Transverse colon (tissue), 4 donors: ENCODE results near the gene GOLIM4. TPM values are rescaled to one million over a fixed set of nuclear protein-coding genes. Genes with fewer than 3 reads are reported as not detected.

ENCODE experiments used
- DNase-seq: peaks from one replicate; pipeline ENCODE4 v3.0.0-alpha.2; 2019
- H3K27ac ChIP-seq, 4 donors: fragments of 200-600 bp; sonication (generic); 2 replicates each; pipeline ENCODE4 v1.5.1; 2016 to 2018; ENCODE audit warnings: inconsistent platforms in 4 of 4
- H3K27me3 ChIP-seq: fragments of 200-600 bp; sonication (generic); 2 replicates; pipeline ENCODE4 v1.5.1; 2017; ENCODE audit warnings: inconsistent platforms
- H3K36me3 ChIP-seq, 4 donors: fragments of 200-600 bp; sonication (generic); 2 replicates each; pipeline ENCODE4 v1.5.1; 2017 to 2019; ENCODE audit warnings: inconsistent platforms in 4 of 4
- H3K4me1 ChIP-seq, 4 donors: fragments of 200-600 bp; sonication (generic); 2 replicates each; pipeline ENCODE4 v1.5.1; 2017 to 2020; ENCODE audit warnings: inconsistent platforms in 4 of 4
- H3K4me3 ChIP-seq, 4 donors: fragments of 200-600 bp; sonication (generic); 1 replicate in 1 of 4; 2 replicates in 3 of 4; pipeline versions ENCODE4 v1.5.1 to v1.6.1; 2017 to 2019; ENCODE audit warnings: inconsistent platforms in 4 of 4
- H3K9me3 ChIP-seq, 2 donors: fragments of 200-600 bp; sonication (generic); 2 replicates each; pipeline ENCODE4 v1.5.1; 2017 to 2019; ENCODE audit warnings: inconsistent platforms in 2 of 2
- CTCF ChIP-seq, 5 experiments: fragments of 200-600 bp in 3 of 5; fragments of 450-650 bp in 2 of 5; sonication (generic) in 3 of 5; IDR thresholded peaks; 1 replicate in 2 of 5; 2 replicates in 3 of 5; pipeline ENCODE4 v1.5.1; 2016 to 2017; ENCODE audit warnings: antibody characterized with exemption in 5 of 5, inconsistent platforms in 3 of 5, mild to moderate bottlenecking in 2 of 5, moderate library complexity in 1 of 5
- EP300 ChIP-seq: sonication (generic); formaldehyde crosslinking; IDR thresholded peaks from one replicate; pipeline ENCODE4 v1.6.1; 2017; ENCODE audit warnings: antibody characterized with exemption, low read depth
- POLR2A ChIP-seq: fragments of 450-650 bp; IDR thresholded peaks from one replicate; pipeline ENCODE4 v1.6.1; 2016; ENCODE audit warnings: antibody characterized with exemption, mild to moderate bottlenecking, moderate library complexity
- POLR2AphosphoS5 ChIP-seq, 3 donors: sonication (generic); formaldehyde crosslinking; IDR thresholded peaks; one replicate each; pipeline ENCODE4 v1.6.1; 2016; ENCODE audit warnings: antibody characterized with exemption in 3 of 3
- WGBS, 2 donors: methylation state at CpG; one replicate each; pipeline ENCODE4 v1.1.5; 2018; ENCODE audit warnings: low coverage in 1 of 2; 5-methylcytosine and 5-hydroxymethylcytosine counted together
- in situ Hi-C, 4 donors: fragments of 200-750 bp; cut with MboI; loops; one replicate each; pipeline versions ENCODE4 v1.15.0 to v1.15.1; 2017; ENCODE audit warnings: low sequenced_read_pairs in 3 of 4, low pct_ligation_motif_present in 1 of 4, low pct_unique_long_range_greater_than_20kb in 1 of 4
- intact Hi-C: fragments of 100-400 bp; cut with DNase I; formaldehyde crosslinking; loops from one replicate; pipeline ENCODE4 v1.15.1; 2023; ENCODE audit warnings: low total_unique reads
- total RNA-seq, 4 donors: library from RNA; depleted of rRNA; stranded (reverse); fragments of >200 nt; gene quantifications; one replicate each; pipeline ENCODE4 v1.1.0, GENCODE V29; 2016

GOLIM4 gene
- total RNA-seq, 4 donors from 2014 or later, result 87.2 to 120 (median 101) TPM

- intact Hi-C loops, result loop anchor here (2.0 kb wide), 1 partner anchor 118 kb away; no protein-coding TSS in a partner anchor
- DNase-seq, result no peak
- no peaks in the 10 kb centered on the region for H3K9me3 ChIP-seq
- 57 to 64% methylated on average over 2 to 5 of the region's 5 CpGs for WGBS, 2 donors
- H3K27ac ChIP-seq, result peak overlapping the region; percentile 44 to 58 (median 54)
- no peaks in the 10 kb centered on the region for H3K36me3 ChIP-seq
- TF ChIP-seq POLR2AphosphoS5 (IDR thresholded peaks at IDR 0.05), result no peak
- no peaks in the 10 kb centered on the region for H3K27me3 ChIP-seq
- H3K4me3 ChIP-seq, result no peak overlapping the region
- H3K4me1 ChIP-seq, result peaks cover 28 to 59% (median 40%) of the 10 kb centered on the region in 4 donors
- in situ Hi-C loops, result loop anchor here in 2 of 4 donors (5.0 kb wide), 1 partner anchor 114 kb away; no protein-coding TSS in a partner anchor
Measured at GRCh38 chr3:168048414-168049330, 47.1 kb downstream of the GOLIM4 start.

GRCh38 chr3:168047936-168048335 is 47.8 kb downstream of the GOLIM4 start:
- intact Hi-C loops, result loop anchor here (2.0 kb wide), 1 partner anchor 119 kb away; no protein-coding TSS in a partner anchor
- no peaks in the 10 kb centered on the region for H3K27me3 ChIP-seq
- no peak for DNase-seq
- no peaks in the 10 kb centered on the region for H3K9me3 ChIP-seq
- no peak overlapping the region for H3K4me3 ChIP-seq
- in situ Hi-C loops, result loop anchor here in 2 of 4 donors (5.0 kb wide), 1 partner anchor 114 kb away; no protein-coding TSS in a partner anchor
- H3K4me1 ChIP-seq, result peaks cover 28 to 52% (median 36%) of the 10 kb centered on the region in 4 donors
- H3K27ac ChIP-seq, result peak overlapping the region in 1 of 4 donors; percentile 51
- peaks cover 0 to 5% (median 0%) of the 10 kb centered on the region in 4 donors for H3K36me3 ChIP-seq
- TF ChIP-seq CTCF (IDR thresholded peaks at IDR 0.05) (no peak), POLR2A (no peak), POLR2AphosphoS5 (IDR thresholded peaks at IDR 0.05) (no peak), EP300 (no peak)
- WGBS, 2 donors, result 50 to 60% methylated on average over 3 of the region's 3 CpGs

GRCh38 chr3:168047190-168047795 is 48.4 kb downstream of the GOLIM4 start:
- no peak for DNase-seq
- WGBS, 2 donors, result 25 to 53% methylated on average over 1 of the region's 1 CpG
- no peaks in the 10 kb centered on the region for H3K27me3 ChIP-seq
- intact Hi-C loops, result no loop called here
- H3K27ac ChIP-seq, result no peak overlapping the region
- peaks cover 0 to 10% (median 0%) of the 10 kb centered on the region in 4 donors for H3K36me3 ChIP-seq
- peaks cover 26 to 46% (median 31%) of the 10 kb centered on the region in 4 donors for H3K4me1 ChIP-seq
- TF ChIP-seq POLR2AphosphoS5 (IDR thresholded peaks at IDR 0.05) (peak in 2 of 3 donors; percentile 29 to 38), EP300 (no peak), POLR2A (no peak), CTCF (IDR thresholded peaks at IDR 0.05) (peak; percentile 69 to 94 (median 76))
- H3K9me3 ChIP-seq, result no peaks in the 10 kb centered on the region
- H3K4me3 ChIP-seq, result no peak overlapping the region
- in situ Hi-C loops, result loop anchor here in 2 of 4 donors (5.0 kb wide), 1 partner anchor 115 kb away; no protein-coding TSS in a partner anchor

GRCh38 chr3:168044049-168044448 is 51.7 kb downstream of the GOLIM4 start:
- intact Hi-C loops, result no loop called here
- no peak for DNase-seq
- no peak for TF ChIP-seq POLR2AphosphoS5 (IDR thresholded peaks at IDR 0.05)
- TF ChIP-seq EP300, result no peak
- TF ChIP-seq CTCF (IDR thresholded peaks at IDR 0.05), result no peak
- H3K4me1 ChIP-seq, result peaks cover 3 to 15% (median 7%) of the 10 kb centered on the region in 4 donors
- H3K4me3 ChIP-seq, result no peak overlapping the region
- 62 to 71% methylated on average over 6 of the region's 6 CpGs for WGBS, 2 donors
- no peak overlapping the region for H3K27ac ChIP-seq
- no peaks in the 10 kb centered on the region for H3K9me3 ChIP-seq
- H3K36me3 ChIP-seq, result peaks cover 0 to 15% (median 0%) of the 10 kb centered on the region in 4 donors
- in situ Hi-C loops, result loop anchor here in 1 of 4 donors (5.0 kb wide), 1 partner anchor 123 kb away; no protein-coding TSS in a partner anchor
- no peaks in the 10 kb centered on the region for H3K27me3 ChIP-seq
